WTC11 (cell line): ENCODE results near the gene MIEF1. TPM values are rescaled to one million over a fixed set of nuclear protein-coding genes. Genes with fewer than 3 reads are reported as not detected.
"Not testable (repeated sequence)": the region's sequence is repeated elsewhere in the genome, so short reads cannot be mapped to it uniquely, and the experiment has no call there.

Experiments
- ATAC-seq: fragments of 200-7000 bp; cut with Tn5 transposase; 2 replicates; pipeline ENCODE4 v1.10.0; 2021; ENCODE audit warnings: mild to moderate bottlenecking, moderate library complexity
- CTCF ChIA-PET: fragments of 300-600 bp; sonication (Branson Sonifier 250); formaldehyde crosslinking; loops from one replicate; lab custom pipeline; 2021; ENCODE audit warnings: antibody characterized with exemption; lab: Charles Lee
- POLR2A ChIA-PET: fragments of 350-600 bp; sonication (Branson Sonifier 250); formaldehyde crosslinking; loops from one replicate; lab custom pipeline; 2021; ENCODE audit warnings: antibody characterized with exemption; lab: Charles Lee
- DNase-seq: peaks from one replicate; pipeline ENCODE4 v3.0.0; 2021; ENCODE audit warnings: low spot score
- H3K27ac Mint-ChIP-seq: 2 replicates; pipeline ENCODE4 v1.8.0; 2021; ENCODE audit warnings: mixed read lengths
- H3K27me3 Mint-ChIP-seq: 2 replicates; pipeline ENCODE4 v1.8.0; 2021; ENCODE audit warnings: low read depth, mild to moderate bottlenecking, moderate library complexity, mixed read lengths
- H3K36me3 Mint-ChIP-seq: 2 replicates; pipeline ENCODE4 v1.8.0; 2021; ENCODE audit warnings: mixed read lengths
- H3K4me1 Mint-ChIP-seq: 2 replicates; pipeline ENCODE4 v1.8.0; 2022; ENCODE audit warnings: mixed read lengths
- H3K4me3 Mint-ChIP-seq: 2 replicates; pipeline ENCODE4 v1.8.0; 2021; ENCODE audit warnings: mild to moderate bottlenecking, moderate library complexity, mixed read lengths
- H3K9me3 Mint-ChIP-seq: 2 replicates; pipeline ENCODE4 v1.8.0; 2021; ENCODE audit warnings: mixed read lengths
- ARID4B ChIP-seq: sonication (generic); formaldehyde crosslinking; IDR thresholded peaks from 2 replicates; pipeline ENCODE4 v1.8.0; 2023; ENCODE audit warnings: missing genetic modification reagents, mild to moderate bottlenecking, borderline replicate concordance
- CBFB ChIP-seq: sonication (generic); formaldehyde crosslinking; IDR thresholded peaks from 2 replicates; pipeline ENCODE4 v1.8.1; 2022; ENCODE audit warnings: mild to moderate bottlenecking, low read depth, missing genetic modification reagents
- CDX4 ChIP-seq: fragments of 250-450 bp; sonication (Bioruptor Pico); IDR thresholded peaks from 2 replicates; pipeline ENCODE4 v1.9.0; 2021; ENCODE audit warnings: moderate library complexity, mild to moderate bottlenecking, inconsistent platforms, borderline replicate concordance
- CREM ChIP-seq: sonication (generic); formaldehyde crosslinking; IDR thresholded peaks from 2 replicates; pipeline ENCODE4 v1.8.1; 2022; ENCODE audit warnings: mild to moderate bottlenecking, missing genetic modification reagents, moderate library complexity
- E2F1 ChIP-seq: sonication (generic); formaldehyde crosslinking; IDR thresholded peaks from 2 replicates; pipeline ENCODE4 v1.8.0; 2022; ENCODE audit warnings: mild to moderate bottlenecking, missing genetic modification reagents
- GABPB1 ChIP-seq: sonication (generic); formaldehyde crosslinking; IDR thresholded peaks from 2 replicates; pipeline ENCODE4 v1.8.1; 2023; ENCODE audit warnings: mild to moderate bottlenecking, missing genetic modification reagents
- JAZF1 ChIP-seq: fragments of 250-450 bp; sonication (Bioruptor Pico); IDR thresholded peaks from 2 replicates; pipeline ENCODE4 v1.9.0; 2021; ENCODE audit warnings: moderate library complexity, mild to moderate bottlenecking, inconsistent platforms
- MLX ChIP-seq: sonication (generic); formaldehyde crosslinking; IDR thresholded peaks from 2 replicates; pipeline ENCODE4 v1.8.1; 2023; ENCODE audit warnings: mild to moderate bottlenecking, missing genetic modification reagents, moderate library complexity
- MXD4 ChIP-seq: fragments of 250-450 bp; sonication (Bioruptor Pico); IDR thresholded peaks from 2 replicates; pipeline ENCODE4 v1.8.0; 2021; ENCODE audit warnings: mild to moderate bottlenecking, moderate library complexity, borderline replicate concordance
- MYBL2 ChIP-seq: sonication (generic); formaldehyde crosslinking; IDR thresholded peaks from 2 replicates; pipeline ENCODE4 v1.8.1; 2023; ENCODE audit warnings: mild to moderate bottlenecking, moderate library complexity, missing genetic modification reagents
- NR1H2 ChIP-seq: sonication (generic); formaldehyde crosslinking; IDR thresholded peaks from 2 replicates; pipeline ENCODE4 v1.9.0; 2021; ENCODE audit warnings: mild to moderate bottlenecking, moderate library complexity, missing genetic modification reagents
- NR2C2 ChIP-seq: sonication (generic); formaldehyde crosslinking; IDR thresholded peaks from 2 replicates; pipeline ENCODE4 v1.8.0; 2022; ENCODE audit warnings: mild to moderate bottlenecking, missing genetic modification reagents
- NR3C1 ChIP-seq: sonication (generic); formaldehyde crosslinking; conservative IDR thresholded peaks from 2 replicates; pipeline ENCODE4 v1.8.1; 2023; ENCODE audit warnings: low read depth, mild to moderate bottlenecking, missing genetic modification reagents
- RORB ChIP-seq: fragments of 250-450 bp; sonication (Bioruptor Pico); IDR thresholded peaks from 2 replicates; pipeline ENCODE4 v1.9.0; 2021; ENCODE audit warnings: mild to moderate bottlenecking
- SP1 ChIP-seq: sonication (generic); formaldehyde crosslinking; conservative IDR thresholded peaks from 2 replicates; pipeline ENCODE4 v1.8.1; 2022; ENCODE audit warnings: missing genetic modification reagents
- TP53 ChIP-seq: sonication (generic); formaldehyde crosslinking; IDR thresholded peaks from 2 replicates; pipeline ENCODE4 v1.8.1; 2023; ENCODE audit warnings: mild to moderate bottlenecking, missing genetic modification reagents
- ZNF416 ChIP-seq: fragments of 250-450 bp; sonication (Bioruptor Pico); IDR thresholded peaks from 2 replicates; pipeline ENCODE4 v1.9.0; 2021; ENCODE audit warnings: mild to moderate bottlenecking, inconsistent platforms
- total RNA-seq: library from RNA; stranded (reverse); gene quantifications from 3 replicates; pipeline ENCODE4 v1.2.3, GENCODE V29; 2021

The MIEF1 gene
- total RNA-seq, 1 experiment from 2014 or later = 38.7 TPM

- TF ChIP-seq SP1 (CRISPR knock-in tag) (peak; percentile 94), NR3C1 (CRISPR knock-in tag) (peak; percentile 42; the same call in 1 of the 2 replicates), MYBL2 (CRISPR knock-in tag) (peak; percentile 35), ARID4B (CRISPR knock-in tag) (peak; percentile 96), E2F1 (CRISPR knock-in tag) (0 out of 2 replicates have a peak, but pooled peaks have one; percentile 16), TP53 (CRISPR knock-in tag) (peak; percentile 78), MLX (CRISPR knock-in tag) (0 out of 2 replicates have a peak, but pooled peaks have one; percentile 62), ZNF416 (CRISPR knock-in tag) (no peak; the same call in none of the 2 replicates), NR2C2 (peak; percentile 33; the same call in 1 of the 2 replicates), GABPB1 (peak; percentile 68), CBFB (CRISPR knock-in tag) (no peak), JAZF1 (CRISPR knock-in tag) (no peak), CREM (CRISPR knock-in tag) (peak; percentile 55; the same call in 1 of the 2 replicates), CDX4 (CRISPR knock-in tag) (peak; percentile 83), MXD4 (no peak), NR1H2 (CRISPR knock-in tag) (0 out of 2 replicates have a peak, but pooled peaks have one; percentile 77)
These were observed 18.4 kb downstream of the MIEF1 start, which contains the start of gene ATF4 (continued) for GRCh38 chr22:39520226-39521105.

- not testable (repeated sequence) for DNase-seq, ATAC-seq
- Mint-ChIP-seq H3K4me3 (peak overlapping the region; percentile 95), H3K27me3 (peaks cover 21% of the 10 kb centered on the region)
- POLR2A ChIA-PET = interaction anchor here (1.7 kb wide), 1 partner anchor 8 kb away, joined by 15 read pairs; no protein-coding TSS in a partner anchor
- TF ChIP-seq RORB = peak; percentile 23; the same call in 1 of the 2 replicates
- TF ChIP-seq, all 79 proteins: peak for 1; not testable (repeated sequence) for 78
- Mint-ChIP-seq H3K27ac (peak overlapping the region; percentile 100), H3K36me3 (peaks cover 51% of the 10 kb centered on the region), H3K4me1 (peaks cover 44% of the 10 kb centered on the region)
- CTCF ChIA-PET, H3K9me3 Mint-ChIP-seq: not testable (repeated sequence)
These were observed 19.2 kb downstream of the MIEF1 start for GRCh38 chr22:39521106-39521885.

- H3K4me1 Mint-ChIP-seq = peaks cover 44% of the 10 kb centered on the region
- ATAC-seq, H3K9me3 Mint-ChIP-seq, DNase-seq: not testable (repeated sequence)
- peak overlapping the region; percentile 94 for H3K27ac Mint-ChIP-seq
- H3K36me3 Mint-ChIP-seq = peaks cover 47% of the 10 kb centered on the region
- POLR2A ChIA-PET = interaction anchor here (1.0 kb wide), 1 partner anchor 211 kb away, joined by 6 read pairs; no protein-coding TSS in a partner anchor
- H3K27me3 Mint-ChIP-seq = peaks cover 14% of the 10 kb centered on the region
- H3K4me3 Mint-ChIP-seq = peak overlapping the region; percentile 95
- CTCF ChIA-PET = interaction anchor here (1.3 to 4.7 kb wide), 2 partner anchors 26 to 28 kb away, joined by 3 to 21 read pairs; no protein-coding TSS in a partner anchor
These were observed 20.0 kb downstream of the MIEF1 start for GRCh38 chr22:39522091-39522490.
